CD4-positive, alpha-beta T cell treated with Interleukin-21 for 1 hour (primary cell): ENCODE data around the gene MAZ.
"Not testable (repeated sequence)": the region's sequence is repeated elsewhere in the genome, so short reads cannot be mapped to it uniquely, and the experiment has no call there.

Experiments used
- DNase-seq: peaks from one replicate; pipeline ENCODE4 v3.0.0-alpha.2; 2020

The MAZ gene

DNA sequence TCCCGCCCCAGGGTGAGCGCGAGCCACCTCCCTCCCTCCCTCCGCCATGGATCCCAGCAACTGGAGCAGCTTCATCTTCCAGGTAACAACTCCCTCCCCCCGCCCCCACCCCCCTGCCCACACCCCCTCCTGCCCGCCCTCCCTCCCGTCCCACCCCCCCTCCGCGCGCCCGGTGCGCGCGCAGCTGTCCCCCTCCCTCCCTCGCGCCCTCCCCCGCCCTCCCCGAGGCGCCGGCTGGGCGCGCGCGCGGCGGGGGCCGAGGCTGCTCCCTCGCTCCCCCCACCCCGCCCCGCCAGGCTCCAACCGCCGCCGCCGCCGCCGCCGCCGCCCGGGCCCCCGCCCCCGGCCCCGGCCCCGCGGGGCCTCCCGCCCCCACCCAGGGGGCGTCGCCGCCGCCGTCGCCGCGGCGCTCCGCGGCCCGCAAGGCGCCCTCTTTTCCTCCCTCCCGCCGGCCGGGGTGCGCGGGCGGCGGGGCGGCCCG lies at the start of gene MAZ:
TSS of gene MAZ (plus strand) at position 431 of the 481 bp plus-strand sequence. CDS start 173 bp downstream, outside the sequence.
- DNase-seq = no peak

DNA sequence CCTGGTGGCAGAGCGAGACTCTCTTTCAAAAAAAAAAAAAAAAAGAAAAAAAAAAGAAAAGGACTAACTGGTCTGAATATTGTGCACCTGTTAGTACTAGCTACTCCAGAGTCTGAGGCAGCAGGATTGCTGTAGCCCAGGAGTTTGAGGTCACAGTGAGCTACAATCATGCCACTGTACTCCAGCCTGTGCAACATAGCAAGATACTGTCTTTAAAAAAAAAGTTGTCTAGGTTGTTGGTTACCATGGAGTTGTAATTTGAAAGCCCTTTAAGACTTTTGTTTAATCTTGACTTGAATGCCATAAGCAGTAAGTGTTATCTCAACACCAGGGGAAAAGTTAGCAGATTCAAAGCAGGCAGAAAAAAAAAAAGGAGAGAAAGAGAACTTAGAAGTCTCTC lies 49.7 kb upstream of the MAZ start:
- DNase-seq = no peak

DNA sequence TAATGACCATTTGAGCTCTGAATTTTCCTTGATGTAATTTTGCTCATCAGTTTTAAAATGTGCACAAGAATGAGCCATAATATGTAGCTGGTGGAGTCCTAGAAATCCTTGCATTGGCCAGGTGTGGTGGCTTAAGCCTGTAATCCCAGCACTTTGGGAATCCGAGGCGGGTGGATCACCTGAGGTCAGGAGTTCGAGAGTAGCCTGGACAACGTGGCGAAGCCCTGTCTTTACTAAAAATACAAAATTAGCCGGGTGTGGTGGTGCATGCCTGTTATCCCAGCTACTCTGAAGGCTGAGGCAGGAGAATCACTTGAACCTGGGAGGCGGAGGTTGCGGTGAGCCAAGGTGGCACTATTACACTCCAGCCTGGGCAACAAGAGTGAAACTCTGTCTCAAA lies 49.2 kb upstream of the MAZ start:
- DNase-seq = not testable (repeated sequence)

GRCh38 chr16:29757950-29758466 lies 48.3 kb upstream of the MAZ start:
- no peak for DNase-seq

DNA sequence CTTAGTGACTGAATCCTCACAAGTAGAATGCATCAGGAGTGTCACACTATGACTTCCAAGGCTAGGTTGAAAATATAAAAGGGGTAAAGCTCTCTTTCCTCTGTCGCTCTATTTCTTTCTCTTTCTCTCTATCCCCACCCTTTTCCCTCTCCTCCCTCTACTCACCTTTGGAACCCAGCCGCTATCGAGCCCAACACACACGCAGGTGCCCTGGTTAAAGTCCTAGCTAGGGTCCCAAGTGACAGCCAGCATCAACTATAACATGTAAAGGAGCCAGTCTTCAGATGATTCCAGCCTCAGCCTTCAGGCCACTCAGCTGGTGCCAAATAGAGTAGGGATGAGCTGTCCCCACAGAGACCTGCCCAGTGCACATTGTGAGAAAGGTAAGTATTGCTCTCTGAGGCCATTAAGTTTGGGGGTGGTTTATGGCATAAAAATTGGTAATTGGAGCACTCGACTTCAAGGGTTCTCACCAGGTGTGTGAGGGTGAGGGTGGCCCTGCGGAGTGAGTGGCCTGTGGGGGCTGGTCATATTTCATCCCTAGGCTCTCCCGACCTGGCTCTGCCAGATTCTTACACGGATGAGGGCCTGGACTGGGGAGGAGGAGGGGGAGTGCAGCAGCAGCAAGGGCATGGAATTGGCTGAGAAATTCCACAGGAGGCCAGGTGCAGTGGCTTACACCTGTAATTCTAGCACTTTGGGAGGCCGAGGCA lies 45.6 kb upstream of the MAZ start:
- DNase-seq = no peak

DNA sequence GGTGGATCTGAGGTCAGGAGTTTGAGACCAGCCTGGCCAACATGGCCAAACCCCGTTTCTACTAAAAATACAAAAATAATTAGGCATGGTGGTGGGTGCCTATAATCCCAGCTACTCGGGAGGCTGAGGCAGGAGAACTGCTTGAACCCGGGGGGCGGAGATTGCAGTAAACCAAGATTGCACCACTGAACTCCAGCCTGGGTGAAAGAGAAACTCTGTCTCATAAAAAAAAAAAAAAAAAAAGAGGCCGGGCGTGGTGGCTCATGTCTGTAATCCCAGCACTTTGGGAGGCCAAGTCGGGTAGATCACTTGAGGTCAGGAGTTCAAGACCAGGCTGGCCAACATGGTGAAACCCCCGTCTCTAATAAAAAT lies 45.1 kb upstream of the MAZ start:
- not testable (repeated sequence) for DNase-seq

DNA sequence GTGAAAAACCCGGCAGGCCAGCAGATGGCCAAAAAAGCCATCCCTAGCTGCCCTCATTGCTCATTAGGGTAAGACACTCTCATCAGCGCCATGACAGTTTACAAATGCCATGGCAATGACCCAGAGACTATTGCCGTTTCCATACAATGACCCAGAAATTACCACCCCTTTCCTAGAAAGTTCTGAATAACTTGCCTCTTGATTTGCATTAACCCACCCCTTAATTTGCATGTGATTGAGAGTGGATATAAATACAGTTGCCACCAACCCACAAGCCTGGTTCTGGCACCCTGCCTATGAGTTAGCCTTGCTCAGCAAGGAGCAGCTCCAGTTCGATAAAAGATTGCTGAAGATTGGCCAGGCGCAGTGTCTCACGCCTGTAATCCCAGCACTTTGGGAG lies 44.4 kb upstream of the MAZ start:
- DNase-seq = no peak

- no peak for DNase-seq
Observed at GRCh38 chr16:29763326-29763725, 43.0 kb upstream of the MAZ start.

DNA sequence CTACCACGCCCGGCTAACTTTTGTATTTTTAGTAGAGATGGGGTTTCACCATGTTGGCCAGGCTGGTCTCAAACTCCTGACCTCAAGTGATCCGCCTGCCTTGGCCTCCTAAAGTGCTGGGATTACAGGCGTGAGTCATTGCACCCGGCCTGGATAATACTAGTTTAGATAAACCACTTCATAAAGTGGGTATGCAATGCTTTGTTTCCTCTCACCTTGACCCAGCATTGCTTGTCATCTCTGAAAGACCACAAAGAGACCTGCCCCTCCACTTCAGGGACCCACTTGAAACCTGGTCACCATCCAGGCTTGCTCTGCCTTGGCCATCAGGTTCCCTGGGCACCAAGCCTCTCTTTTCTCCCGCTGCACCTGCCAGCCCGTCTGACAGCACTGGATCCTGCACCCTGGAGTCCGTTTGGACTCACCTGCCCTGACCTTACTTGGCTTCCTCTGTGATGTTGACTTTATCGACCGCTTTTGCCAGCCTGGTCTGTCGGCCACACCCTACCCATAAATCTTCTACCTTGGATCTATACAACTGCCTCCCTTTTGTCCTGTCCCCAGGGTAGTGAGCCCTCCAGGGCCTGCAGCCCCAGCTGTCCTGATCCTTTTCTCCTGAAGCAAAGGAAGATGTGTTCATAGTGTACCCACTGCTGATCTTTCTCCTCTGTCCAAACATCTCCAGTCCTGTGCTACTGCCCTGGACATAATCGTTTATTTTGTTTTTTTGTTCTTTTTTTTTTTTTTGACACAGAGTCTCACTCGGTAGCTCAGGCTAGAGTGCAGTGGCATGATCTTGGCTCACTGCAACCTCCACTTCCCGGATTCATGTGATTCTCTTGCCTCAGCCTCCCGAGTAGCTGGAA lies 40.9 kb upstream of the MAZ start:
- no peak for DNase-seq

GRCh38 chr16:29766571-29766970 lies 39.8 kb upstream of the MAZ start:
- no peak for DNase-seq

- no peak for DNase-seq
Observed at GRCh38 chr16:29767062-29767461, 39.3 kb upstream of the MAZ start.

DNA sequence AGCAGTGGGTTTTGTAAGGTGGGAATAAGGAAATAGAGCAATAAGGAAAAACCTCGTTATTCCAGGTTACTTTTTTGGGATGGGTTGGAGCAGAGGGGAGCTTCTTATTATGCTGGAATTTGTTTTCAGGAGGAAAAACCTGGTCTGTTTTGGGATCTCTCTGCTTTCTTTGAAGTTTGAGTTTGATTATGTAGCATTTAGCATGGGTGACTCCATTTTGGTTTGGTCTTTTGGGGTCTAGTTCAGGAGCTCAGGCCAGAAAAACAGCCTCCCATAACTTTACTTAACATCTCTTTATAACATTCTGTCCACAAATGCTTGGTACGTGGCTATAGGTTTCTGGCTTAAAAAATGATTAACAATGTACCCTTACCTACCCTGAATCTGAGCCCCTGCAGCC lies 36.8 kb upstream of the MAZ start:
- DNase-seq = no peak

- DNase-seq = no peak
Observed at GRCh38 chr16:29770250-29770929, 35.9 kb upstream of the MAZ start.

GRCh38 chr16:29772330-29772729 lies 34.0 kb upstream of the MAZ start:
- DNase-seq = not testable (repeated sequence)

DNA sequence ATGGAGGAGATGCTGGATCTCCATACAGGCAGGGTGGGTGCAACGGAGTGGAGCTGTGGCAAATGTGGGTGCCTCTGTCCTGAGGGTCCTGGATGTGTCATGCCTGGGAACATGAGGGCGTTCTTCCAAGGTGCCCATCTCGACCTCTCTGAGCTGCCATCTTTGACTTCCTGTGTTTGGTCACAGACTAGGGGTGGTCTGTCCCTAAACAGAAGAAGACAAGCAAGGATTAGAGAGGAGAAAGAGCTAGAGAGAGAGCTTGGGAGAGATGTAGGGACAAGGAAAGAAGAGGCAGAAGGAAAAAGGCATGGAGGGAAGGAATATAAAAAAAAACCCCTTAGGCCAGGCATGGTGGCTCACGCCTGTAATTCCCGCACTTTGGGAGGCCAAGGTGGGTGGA lies 31.6 kb upstream of the MAZ start:
- no peak for DNase-seq

DNA sequence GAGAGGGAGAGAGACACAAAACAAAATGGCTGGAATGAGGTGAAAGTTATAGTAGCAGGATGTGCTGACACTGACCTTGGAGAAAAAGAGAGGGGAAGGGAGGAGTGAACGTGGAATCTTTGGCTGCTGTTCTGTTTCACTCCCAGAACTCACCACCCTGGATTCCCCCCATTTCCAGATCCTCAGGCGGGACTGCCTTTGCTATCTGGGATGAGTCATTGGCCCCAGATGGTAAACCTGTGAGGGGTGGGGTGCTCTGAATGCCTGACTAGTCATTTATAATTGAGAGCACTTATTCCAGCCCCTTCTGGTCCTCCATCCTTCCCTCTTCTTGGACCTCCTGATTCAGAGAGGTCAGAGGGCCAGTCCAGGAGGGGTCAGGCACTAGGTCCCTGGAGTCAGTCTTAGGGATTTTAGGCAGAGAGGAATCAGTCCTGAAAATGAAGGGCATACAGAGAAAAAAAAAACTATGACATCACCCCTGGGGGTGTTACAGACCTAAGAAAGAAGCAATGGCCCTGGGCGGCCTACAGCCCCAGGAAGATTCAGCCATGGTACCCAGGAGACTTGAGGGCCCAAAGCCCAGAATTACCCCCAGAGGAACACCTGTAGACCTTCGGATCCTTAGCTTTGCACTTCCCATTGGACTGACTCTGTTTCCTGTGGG lies 30.5 kb upstream of the MAZ start:
- DNase-seq = no peak

- DNase-seq = no peak
Observed at GRCh38 chr16:29777576-29778350, 28.6 kb upstream of the MAZ start, which contains the start of gene ZG16. Gene ZG16, plus strand, starts transcription at chr16:29778256. Its CDS starts 1,011 bp downstream, at chr16:29779267.

DNA sequence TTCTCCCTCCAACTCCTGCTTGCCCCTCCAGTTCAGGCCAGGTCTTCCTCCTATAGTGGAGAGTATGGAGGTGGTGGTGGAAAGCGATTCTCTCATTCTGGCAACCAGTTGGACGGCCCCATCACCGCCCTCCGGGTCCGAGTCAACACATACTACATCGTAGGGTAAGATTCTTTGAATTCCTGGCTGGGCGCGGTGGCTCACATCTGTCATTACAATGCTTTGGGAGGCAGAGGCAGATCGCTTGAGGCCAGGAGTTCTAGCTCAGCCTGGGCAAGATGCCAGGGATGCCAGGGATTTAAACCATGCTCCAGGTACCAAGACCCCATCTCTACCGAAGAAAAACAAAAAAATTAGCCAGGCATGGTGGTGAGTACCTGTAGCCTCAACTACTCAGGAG lies 26.9 kb upstream of the MAZ start:
- no peak for DNase-seq

GRCh38 chr16:29783094-29783953 lies 23.0 kb upstream of the MAZ start:
- DNase-seq = not testable (repeated sequence)

DNA sequence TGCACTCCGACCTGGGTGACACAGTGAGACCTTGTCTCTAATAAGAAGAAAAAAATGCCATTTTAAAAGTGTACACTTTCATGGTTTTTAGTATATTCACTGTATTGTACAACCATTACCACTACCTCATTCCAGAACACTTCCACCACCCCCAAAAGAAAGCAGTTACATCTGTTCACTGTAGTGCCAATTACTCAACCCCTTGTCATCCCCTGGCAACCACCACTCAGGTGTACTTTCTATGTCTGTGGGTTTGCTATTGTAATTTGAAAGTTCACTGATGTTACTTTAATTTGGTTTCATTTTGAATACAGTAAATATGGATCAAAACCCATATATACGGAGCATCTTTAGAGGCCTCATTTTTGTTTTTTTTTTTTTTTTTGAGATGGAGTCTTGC lies 22.2 kb upstream of the MAZ start:
- DNase-seq = peak; percentile 28
